ENCODE measurements around the gene FRZB.

DNA sequence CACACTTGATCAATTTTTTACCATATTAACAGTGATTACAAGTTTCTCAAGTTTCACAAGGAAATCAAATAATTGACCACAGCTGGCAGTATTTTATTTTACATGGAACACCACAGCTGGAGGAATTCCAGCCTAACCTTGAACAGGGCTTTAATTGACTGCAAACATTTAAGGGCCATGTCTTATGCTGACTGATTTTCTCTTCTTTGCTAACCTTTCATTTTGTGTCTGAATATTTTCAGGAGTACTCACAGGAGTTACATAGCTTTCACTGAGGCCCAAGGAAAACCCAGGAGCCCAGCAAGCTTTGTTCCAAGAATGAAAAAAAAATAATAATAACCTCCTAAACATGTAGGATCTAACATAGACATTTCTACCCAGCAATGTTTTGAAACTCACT, 49.6 kb downstream of the FRZB start:
- no peak for TF ChIP-seq GATA3 (IDR thresholded peaks at IDR 0.05; ENCODE audit: low read depth, low read length)
- no peak for TF ChIP-seq GATA2 (IDR thresholded peaks at IDR 0.05; ENCODE audit: low read depth, low read length)
